H1 (cell line): Measurements from ENCODE around the gene AGBL5. TPM values are rescaled to one million over a fixed set of nuclear protein-coding genes. Genes with fewer than 3 reads are reported as not detected.

Experiments
- CBX8 ChIP-seq: fragments of 300-800, 300-1000 bp; sonication (generic); IDR thresholded peaks from 2 replicates; pipeline ENCODE4 v1.7.1; 2016; ENCODE audit warnings: low read depth, low read length, borderline replicate concordance
- CHD2 ChIP-seq: IDR thresholded peaks from 2 replicates; pipeline ENCODE4 v1.6.1; 2012; ENCODE audit warnings: low read length, improper control_type of control experiment
- EGR1 ChIP-seq: IDR thresholded peaks from 2 replicates; pipeline ENCODE4 v1.6.1; 2011; ENCODE audit warnings: low read depth, low read length, borderline replicate concordance
- NRF1 ChIP-seq: IDR thresholded peaks from 2 replicates; pipeline ENCODE4 v1.6.1; 2011; ENCODE audit warnings: mild to moderate bottlenecking, low read depth, low read length, improper control_type of control experiment
- PHF8 ChIP-seq: fragments of 200-600 bp; sonication (generic); conservative IDR thresholded peaks from 2 replicates; pipeline ENCODE4 v1.7.1; 2012; ENCODE audit warnings: low read depth, mild to moderate bottlenecking, inconsistent platforms, low read length, moderate library complexity
- POLR2A ChIP-seq, 2 experiments: IDR thresholded peaks; 1 replicate in 1 of 2; 2 replicates in 1 of 2; pipeline ENCODE4 v1.6.1; 2011; ENCODE audit warnings: low read depth in 2 of 2, low read length in 2 of 2, mild to moderate bottlenecking in 2 of 2; ENCODE audit errors: control extremely low read depth in 1 of 2
- SIN3A ChIP-seq, 2 experiments: IDR thresholded peaks in 1 of 2; conservative IDR thresholded peaks in 1 of 2; 2 replicates each; pipeline ENCODE4 v1.6.1; 2011 to 2012; ENCODE audit warnings: low read length in 2 of 2, improper control_type of control experiment in 1 of 2, low read depth in 1 of 2, mild to moderate bottlenecking in 1 of 2
- SP1 ChIP-seq: IDR thresholded peaks from 2 replicates; pipeline ENCODE4 v1.6.1; 2011; ENCODE audit warnings: low read depth, low read length
- SUZ12 ChIP-seq: fragments of 200-600 bp; sonication (generic); IDR thresholded peaks from 2 replicates; pipeline ENCODE4 v1.6.1; 2012; ENCODE audit warnings: mild to moderate bottlenecking, inconsistent platforms, low read length, moderate library complexity, mixed read lengths
- TAF7 ChIP-seq: optimal IDR thresholded peaks from 2 replicates; pipeline ENCODE3; 2011; ENCODE audit warnings: low read depth, mild to moderate bottlenecking, inconsistent platforms, low read length, moderate library complexity, borderline replicate concordance
- polyA plus RNA-seq, 7 experiments: library from polyadenylated mRNA; depleted of rRNA in 3 of 7; stranded (reverse) in 5 of 7; unstranded in 2 of 7; fragments of >200 nt in 5 of 7; fragments of 200-250 nt in 2 of 7; gene quantifications; 1 replicate in 5 of 7; 2 replicates in 1 of 7; 4 replicates in 1 of 7; pipeline versions ENCODE4 v1.2.1 to v1.2.3, GENCODE V29; 2011 to 2013; ENCODE audit warnings: missing spikeins in 2 of 7, mixed read lengths in 2 of 7
- total RNA-seq: library from RNA; stranded (reverse); fragmentation: NEBNext Ultra II Directional; extraction: Animal tissue kit (Norgen Biotek cat#: 25700); gene quantifications from 2 replicates; pipeline ENCODE4 v1.2.1, GENCODE V29; 2021

AGBL5 gene
- total and polyA plus RNA-seq, 2 of the 8 experiments (the other 6 are each of a cell fraction or from before 2014, with no cell fraction given): 45.4 to 62.0 TPM

GRCh38 chr2:27087823-27088410 is 36.4 kb downstream of the AGBL5 start (continued):
- no peak for TF ChIP-seq SIN3A (conservative IDR thresholded peaks at IDR 0.05 in 1 of 2, IDR thresholded peaks at IDR 0.05 in 1 of 2; ENCODE audit: low read depth in 1 of 2, low read length in 2 of 2)
- no peak for TF ChIP-seq POLR2A (IDR thresholded peaks at IDR 0.05; ENCODE audit: control extremely low read depth in 1 of 2, low read depth in 2 of 2, low read length in 2 of 2)
- TF ChIP-seq SP1: no peak
- TF ChIP-seq EGR1: no peak
- no peak for TF ChIP-seq NRF1
- no peak for TF ChIP-seq SUZ12
- no peak for TF ChIP-seq CBX8
- TF ChIP-seq PHF8: no peak
- TF ChIP-seq TAF7: no peak
- no peak for TF ChIP-seq CHD2
